Fibroblast of lung (primary cell): ENCODE measurements around the gene RPTN.

ENCODE experiments used
- EZH2 ChIP-seq: IDR thresholded peaks from 2 replicates; pipeline ENCODE4 v1.5.1; 2012; ENCODE audit warnings: low read length, control low read depth, mild to moderate bottlenecking; ENCODE audit errors: missing control alignments
- TF ChIP-seq, protein P1 (sequence below), 2 donors: IDR thresholded peaks in 1 of 2; conservative IDR thresholded peaks in 1 of 2; 1 replicate in 1 of 2; 2 replicates in 1 of 2; pipeline ENCODE4 v1.5.1; 2011 to 2012; ENCODE audit warnings: low read length in 2 of 2, control low read depth in 1 of 2, inconsistent platforms in 1 of 2, low read depth in 1 of 2, mild to moderate bottlenecking in 1 of 2

DNA sequence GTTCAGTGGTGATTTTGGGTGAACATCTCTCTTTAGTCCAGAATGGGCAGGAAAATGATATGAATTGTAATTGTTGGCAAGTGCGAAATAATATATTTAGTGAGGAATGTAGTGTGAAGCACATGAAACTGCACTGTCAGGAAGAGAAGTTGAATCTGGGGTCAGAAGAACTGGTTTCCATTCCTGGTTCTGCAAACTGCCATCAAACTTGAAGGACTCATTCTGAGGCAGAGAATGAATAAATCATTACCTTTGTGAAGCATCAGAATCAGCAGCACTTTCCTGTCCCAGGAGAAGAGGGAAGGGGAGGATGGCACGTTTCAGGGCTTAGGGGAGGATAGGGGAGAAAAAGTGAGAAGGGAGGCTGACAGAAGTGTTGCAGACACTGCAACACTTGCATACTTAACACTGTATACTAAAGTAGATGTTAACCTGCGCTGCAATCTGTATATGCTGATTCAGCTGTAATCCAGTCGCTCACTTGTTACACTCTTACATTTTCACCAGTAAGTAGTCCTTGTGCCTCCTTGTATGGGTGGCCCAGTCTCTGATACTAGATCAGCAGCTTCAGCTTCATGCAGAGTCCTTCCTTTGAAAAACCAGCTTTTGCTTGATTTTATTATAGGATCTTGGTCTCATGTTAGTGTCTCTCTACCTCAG lies 10.5 kb upstream of the RPTN start:
- TF ChIP-seq, protein P1, sequence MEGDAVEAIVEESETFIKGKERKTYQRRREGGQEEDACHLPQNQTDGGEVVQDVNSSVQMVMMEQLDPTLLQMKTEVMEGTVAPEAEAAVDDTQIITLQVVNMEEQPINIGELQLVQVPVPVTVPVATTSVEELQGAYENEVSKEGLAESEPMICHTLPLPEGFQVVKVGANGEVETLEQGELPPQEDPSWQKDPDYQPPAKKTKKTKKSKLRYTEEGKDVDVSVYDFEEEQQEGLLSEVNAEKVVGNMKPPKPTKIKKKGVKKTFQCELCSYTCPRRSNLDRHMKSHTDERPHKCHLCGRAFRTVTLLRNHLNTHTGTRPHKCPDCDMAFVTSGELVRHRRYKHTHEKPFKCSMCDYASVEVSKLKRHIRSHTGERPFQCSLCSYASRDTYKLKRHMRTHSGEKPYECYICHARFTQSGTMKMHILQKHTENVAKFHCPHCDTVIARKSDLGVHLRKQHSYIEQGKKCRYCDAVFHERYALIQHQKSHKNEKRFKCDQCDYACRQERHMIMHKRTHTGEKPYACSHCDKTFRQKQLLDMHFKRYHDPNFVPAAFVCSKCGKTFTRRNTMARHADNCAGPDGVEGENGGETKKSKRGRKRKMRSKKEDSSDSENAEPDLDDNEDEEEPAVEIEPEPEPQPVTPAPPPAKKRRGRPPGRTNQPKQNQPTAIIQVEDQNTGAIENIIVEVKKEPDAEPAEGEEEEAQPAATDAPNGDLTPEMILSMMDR (conservative IDR thresholded peaks at IDR 0.05 in 1 of 2, IDR thresholded peaks at IDR 0.05 in 1 of 2; ENCODE audit: low read depth in 1 of 2, low read length in 2 of 2): no peak
- TF ChIP-seq EZH2: no peak
